ENCODE data around the gene KIF6.

DNA sequence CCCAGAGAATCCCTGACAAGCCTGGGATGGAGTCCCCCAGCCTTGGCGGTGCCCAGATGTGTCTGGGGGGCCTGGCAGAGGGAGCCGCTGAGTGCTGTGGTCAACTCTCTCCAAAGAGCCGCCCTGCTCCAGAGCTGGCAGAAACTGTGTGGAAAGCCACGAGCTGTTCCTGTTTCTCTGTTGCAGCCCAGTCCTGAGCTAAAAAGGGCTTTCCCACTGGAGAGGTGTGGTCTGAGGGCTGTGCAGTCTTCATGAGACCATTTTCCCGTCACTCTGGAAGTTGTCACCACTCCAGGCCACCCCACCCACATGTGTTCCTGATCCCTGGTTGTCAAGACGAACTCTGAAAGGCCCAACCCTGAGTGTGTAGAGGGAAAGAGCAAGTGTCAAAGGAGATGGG, 303.0 kb downstream of the KIF6 start:
- TF ChIP-seq, protein P1, sequence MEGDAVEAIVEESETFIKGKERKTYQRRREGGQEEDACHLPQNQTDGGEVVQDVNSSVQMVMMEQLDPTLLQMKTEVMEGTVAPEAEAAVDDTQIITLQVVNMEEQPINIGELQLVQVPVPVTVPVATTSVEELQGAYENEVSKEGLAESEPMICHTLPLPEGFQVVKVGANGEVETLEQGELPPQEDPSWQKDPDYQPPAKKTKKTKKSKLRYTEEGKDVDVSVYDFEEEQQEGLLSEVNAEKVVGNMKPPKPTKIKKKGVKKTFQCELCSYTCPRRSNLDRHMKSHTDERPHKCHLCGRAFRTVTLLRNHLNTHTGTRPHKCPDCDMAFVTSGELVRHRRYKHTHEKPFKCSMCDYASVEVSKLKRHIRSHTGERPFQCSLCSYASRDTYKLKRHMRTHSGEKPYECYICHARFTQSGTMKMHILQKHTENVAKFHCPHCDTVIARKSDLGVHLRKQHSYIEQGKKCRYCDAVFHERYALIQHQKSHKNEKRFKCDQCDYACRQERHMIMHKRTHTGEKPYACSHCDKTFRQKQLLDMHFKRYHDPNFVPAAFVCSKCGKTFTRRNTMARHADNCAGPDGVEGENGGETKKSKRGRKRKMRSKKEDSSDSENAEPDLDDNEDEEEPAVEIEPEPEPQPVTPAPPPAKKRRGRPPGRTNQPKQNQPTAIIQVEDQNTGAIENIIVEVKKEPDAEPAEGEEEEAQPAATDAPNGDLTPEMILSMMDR (IDR thresholded peaks at IDR 0.05), result no peak
- TF ChIP-seq EZH2phosphoT487 (IDR thresholded peaks at IDR 0.05), result no peak
- no peak for TF ChIP-seq EZH2 (IDR thresholded peaks at IDR 0.05)

All from neural progenitor cell (in vitro differentiated cells).